Heart left ventricle (tissue), 16 donors: ENCODE data around the gene PI16. TPM values are rescaled to one million over a fixed set of nuclear protein-coding genes. Genes with fewer than 3 reads are reported as not detected.

Source experiments
- ATAC-seq, 4 donors: fragments of 200-7000 bp; cut with Tn5 transposase; one replicate each; pipeline ENCODE4 v1.9.1; 2020 to 2022; ENCODE audit warnings: moderate library complexity in 4 of 4, mild to moderate bottlenecking in 3 of 4, moderate number of reproducible peaks in 1 of 4
- DNase-seq, 5 donors: peaks; one replicate each; pipeline ENCODE4 v3.0.0-alpha.2; 2020
- H3K27ac ChIP-seq, 12 donors: fragments of 200-600 bp; sonication (generic) in 4 of 12; one replicate each; pipeline versions ENCODE4 v1.5.0 to v1.8.0; 2016 to 2022; ENCODE audit warnings: mild to moderate bottlenecking in 2 of 12
- H3K27me3 ChIP-seq, 9 donors: fragments of 200-600 bp; sonication (generic) in 2 of 9; one replicate each; pipeline versions ENCODE4 v1.5.1 to v1.8.0; 2016 to 2022; ENCODE audit warnings: mild to moderate bottlenecking in 3 of 9
- H3K36me3 ChIP-seq, 9 donors: fragments of 200-600 bp; sonication (generic) in 2 of 9; one replicate each; pipeline versions ENCODE4 v1.5.0 to v1.8.0; 2018 to 2022; ENCODE audit warnings: mild to moderate bottlenecking in 2 of 9
- H3K4me1 ChIP-seq, 12 donors: fragments of 200-600 bp; sonication (generic) in 4 of 12; one replicate each; pipeline versions ENCODE4 v1.5.0 to v1.8.0; 2016 to 2022; ENCODE audit warnings: mild to moderate bottlenecking in 3 of 12
- H3K4me3 ChIP-seq, 12 donors: fragments of 200-600 bp; sonication (generic) in 4 of 12; one replicate each; pipeline versions ENCODE4 v1.5.0 to v1.8.0; 2017 to 2022; ENCODE audit warnings: mild to moderate bottlenecking in 9 of 12, moderate library complexity in 4 of 12
- H3K9me3 ChIP-seq, 12 donors: fragments of 200-600 bp; sonication (generic) in 4 of 12; one replicate each; pipeline versions ENCODE4 v1.5.0 to v1.8.0; 2016 to 2022; ENCODE audit warnings: mild to moderate bottlenecking in 1 of 12
- CTCF ChIP-seq, 12 donors: fragments of 200-600 bp; sonication (generic) in 4 of 12; IDR thresholded peaks; one replicate each; pipeline versions ENCODE4 v1.5.0 to v1.8.0; 2018 to 2022; ENCODE audit warnings: antibody characterized with exemption in 12 of 12, mild to moderate bottlenecking in 5 of 12
- POLR2A ChIP-seq, 2 donors: fragments of 450-650 bp; IDR thresholded peaks; one replicate each; pipeline ENCODE4 v1.6.1; 2017; ENCODE audit warnings: antibody characterized with exemption in 2 of 2, mild to moderate bottlenecking in 2 of 2, moderate library complexity in 2 of 2
- WGBS, 4 donors: extraction: QIAGEN DNeasy Blood & Tissue Kit in 2 of 4; methylation state at CpG; one replicate each; pipeline versions ENCODE4 v1.1.5 to v1.1.7; 2013 to 2018; 5-methylcytosine and 5-hydroxymethylcytosine counted together
- intact Hi-C, 10 donors: fragments of 100-400 bp; cut with DNase I; formaldehyde crosslinking; loops; one replicate each; pipeline versions ENCODE4 v1.11.1 to v1.14.2; 2022
- polyA plus RNA-seq, 2 donors: library from polyadenylated mRNA; stranded (reverse); fragments of 200-250 nt; gene quantifications; one replicate each; pipeline ENCODE4 v1.2.3, GENCODE V29; 2013
- total RNA-seq, 9 donors: library from RNA; depleted of rRNA in 2 of 9; stranded (reverse); fragments of >200 nt in 2 of 9; fragmentation: NEBNext Ultra II Directional in 3 of 9; extraction: Animal tissue kit (Norgen Biotek cat#: 25700) in 3 of 9; gene quantifications; one replicate each; pipeline versions ENCODE4 v1.1.0 to v1.2.4, GENCODE V29; 2016 to 2023
- donor health status: ischemic (EF 13 %, LVEDD 7.1; RV severe dilation, severe dysfunction).
- donor health status: healthy with polysubstance abuse.
- donor health status: DM: no; HTN: yes; CAD: no.
- donor health status: DM: no; HTN: no; CAD: no.
- donor health status: ischemic (EF 25% LVEDD 6.9; RV normal size, moderate dysfunction).
- donor health status: ischemic (EF 25% LVEDD 5.7; RV mildly dilated, moderate dysfunction).
- donor health status: healthy.
- donor health status: DM: yes; HTN: yes; CAD: no.
- donor health status: ischemic (EF 35%, LVEDD 5.7; RV mildly dilated, moderate dysfunction).
- donor health status: nonischemic (EF 11% LVEDD 7.7; RV severe dilation, severe dysfunction).
- donor health status: DM: yes; HTN: yes; CAD: no.
- donor health status: PGD.
- donor health status: ischemic (EF 29% LVEDD 5.4; RV normal size, mild dysfunction).
- donor health status: nonischemic (EF 23%, LVEDD 6.1; RV moderate dilation, normal function).

The PI16 gene
- total and polyA plus RNA-seq, 11 donors = 5.7 to 36.2 (median 12.1) TPM

- intact Hi-C loops = loop anchor here in 8 of 10 donors (5.0 to 10.0 kb wide), 8 partner anchors 40 to 352 kb away; partner anchors contain the start of gene C6orf89 (in 4 of the 8)
- peak in 1 of 4 donors; percentile 0 for ATAC-seq
- no peaks in the 10 kb centered on the region for H3K27me3 ChIP-seq
- TF ChIP-seq CTCF (IDR thresholded peaks at IDR 0.05) = no peak
- TF ChIP-seq POLR2A (IDR thresholded peaks at IDR 0.05) = no peak
- DNase-seq = no peak
- peaks cover 7 to 97% (median 71%) of the 10 kb centered on the region in 12 donors for H3K4me1 ChIP-seq
- 64 to 75% (median 69%) methylated on average over 4 to 6 of the region's 6 CpGs for WGBS, 4 donors
- H3K27ac ChIP-seq = peak overlapping the region in 10 of 12 donors; percentile 25 to 77 (median 68)
- H3K36me3 ChIP-seq = peaks cover 0 to 97% (median 67%) of the 10 kb centered on the region in 9 donors
- H3K4me3 ChIP-seq = no peak overlapping the region
- no peaks in the 10 kb centered on the region for H3K9me3 ChIP-seq
Observed at GRCh38 chr6:36976931-36977330, 22.4 kb downstream of the PI16 start.

GRCh38 chr6:36977470-36977941 is 23.0 kb downstream of the PI16 start:
- Histone ChIP-seq H3K36me3 (peaks cover 0 to 91% (median 61%) of the 10 kb centered on the region in 9 donors), H3K4me3 (no peak overlapping the region), H3K27ac (peak overlapping the region in 9 of 12 donors; percentile 25 to 77 (median 69)), H3K9me3 (no peaks in the 10 kb centered on the region), H3K27me3 (no peaks in the 10 kb centered on the region), H3K4me1 (peaks cover 9 to 96% (median 68%) of the 10 kb centered on the region in 12 donors)
- TF ChIP-seq POLR2A (IDR thresholded peaks at IDR 0.05) (no peak), CTCF (IDR thresholded peaks at IDR 0.05) (peak; percentile 15 to 55 (median 36))
- intact Hi-C loops = loop anchor here in 8 of 10 donors (5.0 to 10.0 kb wide), 8 partner anchors 40 to 353 kb away; partner anchors contain the start of gene C6orf89 (in 4 of the 8)
- no peak for DNase-seq
- no peak for ATAC-seq
- whole genome bisulfite sequencing, 4 donors = 69 to 80% (median 74%) methylated on average over 16 of the region's 16 CpGs

- H3K9me3 ChIP-seq = no peaks in the 10 kb centered on the region
- H3K4me3 ChIP-seq = no peak overlapping the region
- TF ChIP-seq CTCF (IDR thresholded peaks at IDR 0.05) = no peak
- no peak for TF ChIP-seq POLR2A (IDR thresholded peaks at IDR 0.05)
- 67 to 77% (median 72%) methylated on average over 10 to 11 of the region's 11 CpGs for WGBS, 4 donors
- H3K36me3 ChIP-seq = peaks cover 0 to 79% (median 51%) of the 10 kb centered on the region in 9 donors
- DNase-seq (no peak), ATAC-seq (peak in 1 of 4 donors; percentile 1)
- intact Hi-C loops = loop anchor here in 8 of 10 donors (2.0 to 10.0 kb wide), 10 partner anchors 39 to 354 kb away; partner anchors contain the start of gene C6orf89 (in 5 of the 8)
- H3K27ac ChIP-seq = peak overlapping the region in 10 of 12 donors; percentile 3 to 77 (median 66)
- H3K27me3 ChIP-seq = no peaks in the 10 kb centered on the region
- peaks cover 12 to 96% (median 73%) of the 10 kb centered on the region in 12 donors for H3K4me1 ChIP-seq
Observed at GRCh38 chr6:36978421-36979346, 24.1 kb downstream of the PI16 start.
